ENCODE results near the gene IL4.

GRCh38 chr5:132637241-132637640 is 36.5 kb upstream of the IL4 start:
- no peak for TF ChIP-seq PATZ1 (CRISPR knock-in tag; IDR thresholded peaks at IDR 0.05; ENCODE audit: borderline replicate concordance)
- TF ChIP-seq TSHZ2 (CRISPR knock-in tag; IDR thresholded peaks at IDR 0.05) = no peak
- no peak for TF ChIP-seq CREB5 (CRISPR knock-in tag; IDR thresholded peaks at IDR 0.05; ENCODE audit: low read depth)
- no peak for TF ChIP-seq TCF4 (CRISPR knock-in tag; IDR thresholded peaks at IDR 0.05; ENCODE audit: borderline replicate concordance)
- TF ChIP-seq TOX (CRISPR knock-in tag; IDR thresholded peaks at IDR 0.05; ENCODE audit: borderline replicate concordance) = no peak
- TF ChIP-seq ZNF565 (CRISPR knock-in tag; conservative IDR thresholded peaks at IDR 0.05; ENCODE audit: low read depth) = no peak
- no peak for TF ChIP-seq RARB (CRISPR knock-in tag; IDR thresholded peaks at IDR 0.05)
- TF ChIP-seq POU6F1 (CRISPR knock-in tag; IDR thresholded peaks at IDR 0.05; ENCODE audit: borderline replicate concordance, low read depth) = no peak
- no peak for TF ChIP-seq OSR1 (CRISPR knock-in tag; IDR thresholded peaks at IDR 0.05)
- TF ChIP-seq ZC3H10 (CRISPR knock-in tag; IDR thresholded peaks at IDR 0.05) = no peak
- TF ChIP-seq ZFP3 (CRISPR knock-in tag; IDR thresholded peaks at IDR 0.05) = no peak
